ENCODE data around the gene THRA.
A peak's percentile ranks its signal among the peaks of the same experiment; 100 is the strongest.

Gene THRA

DNA sequence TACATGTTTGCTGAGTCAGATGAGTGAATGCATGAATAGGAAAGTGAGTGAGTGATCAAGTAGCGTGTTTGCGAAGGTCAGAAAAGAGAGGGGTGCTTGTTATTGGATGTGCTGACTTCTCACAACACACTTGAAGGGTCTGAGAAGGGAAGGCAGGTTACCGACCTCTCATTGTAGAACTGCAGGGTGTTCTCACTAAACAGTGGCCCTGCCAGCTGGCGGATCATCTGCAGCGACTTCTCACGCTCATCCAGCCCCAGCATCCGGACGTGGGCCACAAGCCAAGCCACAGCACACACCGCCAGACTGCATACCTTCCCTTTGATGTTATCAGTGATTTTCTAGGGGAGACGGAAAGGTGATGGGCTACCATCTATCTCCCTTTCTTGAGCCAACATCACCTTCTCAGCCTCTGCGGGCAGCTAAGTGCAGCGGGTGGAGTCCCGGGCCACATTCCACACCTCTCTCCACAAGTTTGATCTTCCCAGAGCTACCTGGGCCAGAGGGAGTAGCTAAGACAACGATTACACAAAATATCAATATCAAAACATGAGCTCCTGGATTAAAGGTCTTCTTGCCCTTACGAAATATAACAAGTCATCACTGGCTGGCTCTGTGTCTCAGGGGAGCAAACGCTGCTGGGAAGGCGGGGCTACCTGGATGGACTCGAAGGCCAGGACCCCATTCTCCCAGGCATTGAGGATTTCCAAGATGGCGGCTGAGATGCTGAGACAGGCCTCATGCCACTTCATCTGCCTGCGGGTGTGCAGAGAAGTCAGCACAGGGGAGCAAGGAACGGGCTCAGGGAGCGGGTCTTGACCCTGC, 36.6 kb upstream of the THRA start:
- Mint-ChIP-seq H3K4me1 (peaks cover 6% of the 10 kb centered on the region), H3K9me3 (no peaks in the 10 kb centered on the region), H3K27ac (peak overlapping the region; percentile 51), H3K36me3 (ENCODE audit: low read depth) (peaks cover 53% of the 10 kb centered on the region), H3K4me3 (no peak overlapping the region), H3K27me3 (ENCODE audit: low read depth, poor library complexity) (no peaks in the 10 kb centered on the region)
- TF ChIP-seq, protein P1, sequence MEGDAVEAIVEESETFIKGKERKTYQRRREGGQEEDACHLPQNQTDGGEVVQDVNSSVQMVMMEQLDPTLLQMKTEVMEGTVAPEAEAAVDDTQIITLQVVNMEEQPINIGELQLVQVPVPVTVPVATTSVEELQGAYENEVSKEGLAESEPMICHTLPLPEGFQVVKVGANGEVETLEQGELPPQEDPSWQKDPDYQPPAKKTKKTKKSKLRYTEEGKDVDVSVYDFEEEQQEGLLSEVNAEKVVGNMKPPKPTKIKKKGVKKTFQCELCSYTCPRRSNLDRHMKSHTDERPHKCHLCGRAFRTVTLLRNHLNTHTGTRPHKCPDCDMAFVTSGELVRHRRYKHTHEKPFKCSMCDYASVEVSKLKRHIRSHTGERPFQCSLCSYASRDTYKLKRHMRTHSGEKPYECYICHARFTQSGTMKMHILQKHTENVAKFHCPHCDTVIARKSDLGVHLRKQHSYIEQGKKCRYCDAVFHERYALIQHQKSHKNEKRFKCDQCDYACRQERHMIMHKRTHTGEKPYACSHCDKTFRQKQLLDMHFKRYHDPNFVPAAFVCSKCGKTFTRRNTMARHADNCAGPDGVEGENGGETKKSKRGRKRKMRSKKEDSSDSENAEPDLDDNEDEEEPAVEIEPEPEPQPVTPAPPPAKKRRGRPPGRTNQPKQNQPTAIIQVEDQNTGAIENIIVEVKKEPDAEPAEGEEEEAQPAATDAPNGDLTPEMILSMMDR (IDR thresholded peaks at IDR 0.05): no peak
- DNase-seq: no peak

DNA sequence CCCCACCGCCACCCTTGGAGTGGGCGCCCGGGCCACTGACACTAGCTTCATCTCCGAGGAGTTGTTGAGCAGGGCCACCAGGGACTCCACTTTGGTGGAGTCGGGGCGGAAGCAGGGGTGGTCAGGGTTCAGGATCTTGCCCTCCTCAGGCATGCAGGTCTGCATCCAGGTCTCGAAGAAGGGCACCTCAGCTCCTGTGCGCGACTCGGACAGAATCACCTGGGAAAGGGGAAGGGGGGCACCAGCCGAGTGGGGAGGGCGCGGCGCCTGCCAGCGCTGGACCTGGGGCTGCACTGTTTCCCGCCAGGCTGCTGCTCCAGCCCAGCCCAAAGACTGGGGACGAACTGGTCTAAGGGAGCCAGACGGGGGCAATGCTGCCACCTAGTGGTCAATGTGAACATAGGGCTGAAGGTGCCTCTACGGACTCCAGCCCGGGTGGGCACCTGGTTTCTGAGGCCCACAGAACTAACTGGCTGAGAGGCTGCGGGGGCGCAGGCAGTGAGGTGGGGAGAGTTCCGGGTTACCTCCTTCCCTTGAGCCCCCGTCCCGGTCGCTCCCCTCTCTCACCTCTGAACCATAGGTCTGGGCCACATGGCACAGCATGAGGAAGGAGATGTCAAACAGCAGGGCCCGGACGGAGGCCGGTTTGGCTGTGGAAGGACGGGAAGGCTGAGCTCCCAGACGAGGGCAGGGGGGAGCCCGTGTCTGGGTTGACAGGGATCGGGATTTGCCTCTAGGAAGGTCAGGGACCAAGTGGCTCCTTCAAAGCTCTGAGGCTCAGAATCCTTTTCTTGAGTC, 35.8 kb upstream of the THRA start:
- Mint-ChIP-seq H3K4me3 (no peak overlapping the region), H3K4me1 (peaks cover 6% of the 10 kb centered on the region), H3K27me3 (ENCODE audit: low read depth, poor library complexity) (no peaks in the 10 kb centered on the region), H3K27ac (peak overlapping the region; percentile 64), H3K36me3 (ENCODE audit: low read depth) (peaks cover 50% of the 10 kb centered on the region), H3K9me3 (no peaks in the 10 kb centered on the region)
- TF ChIP-seq, protein P1 (IDR thresholded peaks at IDR 0.05): peak; percentile 92
- peak; percentile 86 for DNase-seq

DNA sequence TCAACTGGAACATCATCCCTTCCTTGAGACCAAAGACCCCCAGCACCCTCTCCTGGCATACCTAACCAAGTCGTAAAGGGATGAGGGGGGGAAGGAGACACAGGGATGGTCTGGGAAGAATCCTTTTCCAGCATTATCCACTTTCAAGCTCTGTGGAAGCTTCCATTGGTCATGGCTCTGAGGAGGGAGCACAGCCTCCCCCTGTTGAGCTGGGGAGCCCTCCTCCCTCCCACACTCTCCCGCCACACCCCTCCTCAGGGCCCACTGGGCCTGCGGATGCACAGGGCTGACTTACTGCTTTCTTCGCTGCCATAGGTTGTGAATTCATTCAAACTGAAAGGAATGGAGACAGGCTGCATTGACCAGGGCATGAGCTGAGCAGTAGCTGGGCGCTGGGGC, 35.2 kb upstream of the THRA start:
- no peak for DNase-seq
- Mint-ChIP-seq H3K4me3 (no peak overlapping the region), H3K27ac (no peak overlapping the region), H3K36me3 (ENCODE audit: low read depth) (peaks cover 56% of the 10 kb centered on the region), H3K9me3 (no peaks in the 10 kb centered on the region), H3K27me3 (ENCODE audit: low read depth, poor library complexity) (no peaks in the 10 kb centered on the region), H3K4me1 (peaks cover 6% of the 10 kb centered on the region)
- TF ChIP-seq, protein P1 (IDR thresholded peaks at IDR 0.05): no peak

DNA sequence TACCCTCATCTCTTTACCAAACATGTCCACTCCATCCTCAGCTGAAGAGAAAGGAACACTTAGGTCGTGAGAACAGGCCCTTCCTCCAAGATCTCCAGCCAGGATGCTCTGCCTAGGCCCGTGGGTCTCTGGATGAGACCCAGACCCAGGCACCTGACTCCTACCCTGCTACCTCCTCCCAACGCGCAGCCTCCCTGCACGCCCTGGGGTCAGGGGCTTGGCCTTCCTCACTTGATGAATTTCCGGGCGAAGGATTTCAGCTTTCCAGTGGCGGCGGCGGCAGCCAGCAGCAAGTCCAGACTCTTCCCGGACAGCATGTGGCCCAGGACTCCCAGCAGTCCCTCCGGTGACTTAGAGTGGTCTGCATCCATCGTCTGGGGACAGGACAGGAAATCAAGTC, 34.2 kb upstream of the THRA start:
- peak overlapping the region; percentile 87 for H3K27ac Mint-ChIP-seq
- TF ChIP-seq, protein P1 (IDR thresholded peaks at IDR 0.05): no peak
- no peaks in the 10 kb centered on the region for H3K9me3 Mint-ChIP-seq
- no peaks in the 10 kb centered on the region for H3K27me3 Mint-ChIP-seq (ENCODE audit: low read depth, poor library complexity)
- DNase-seq: no peak
- H3K4me1 Mint-ChIP-seq: peaks cover 4% of the 10 kb centered on the region
- H3K4me3 Mint-ChIP-seq: no peak overlapping the region
- H3K36me3 Mint-ChIP-seq (ENCODE audit: low read depth): peaks cover 62% of the 10 kb centered on the region

DNA sequence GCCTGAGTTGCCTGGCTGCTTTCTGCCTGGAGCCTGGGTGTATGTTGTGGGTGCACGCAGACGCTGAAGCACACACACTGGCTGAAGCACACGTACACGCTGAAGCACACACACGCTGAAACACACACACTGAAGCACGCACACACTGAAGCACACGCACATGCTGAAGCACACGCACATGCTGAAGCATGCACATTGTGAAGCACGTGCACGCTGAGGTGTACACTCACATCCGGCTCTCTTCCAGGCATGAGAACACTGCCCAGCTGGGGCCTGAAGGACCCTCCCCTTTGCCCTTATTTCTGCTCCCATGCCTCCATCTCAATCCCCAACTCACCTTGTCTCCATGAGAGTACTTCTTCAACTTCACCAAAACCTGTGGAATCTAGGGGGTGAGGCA, 31.1 kb upstream of the THRA start:
- Mint-ChIP-seq H3K27ac (no peak overlapping the region), H3K4me1 (peaks cover 11% of the 10 kb centered on the region), H3K36me3 (ENCODE audit: low read depth) (peaks cover 50% of the 10 kb centered on the region), H3K4me3 (no peak overlapping the region), H3K27me3 (ENCODE audit: low read depth, poor library complexity) (no peaks in the 10 kb centered on the region), H3K9me3 (no peaks in the 10 kb centered on the region)
- TF ChIP-seq, protein P1 (IDR thresholded peaks at IDR 0.05): no peak
- no peak for DNase-seq

Measured in nephron progenitor cell (in vitro differentiated cells).